ENCODE measurements around the gene HSPB7. TPM values are rescaled to one million over a fixed set of nuclear protein-coding genes. Genes with fewer than 3 reads are reported as not detected.
"Not testable (repeated sequence)": the region's sequence is repeated elsewhere in the genome, so short reads cannot be mapped to it uniquely, and the experiment has no call there.

The HSPB7 gene
- total RNA-seq, 1 donor from 2014 or later, result 191 TPM

GRCh38 chr1:16032388-16033102 lies 14.7 kb upstream of the HSPB7 start:
- Histone ChIP-seq H3K9me3 (no peaks in the 10 kb centered on the region), H3K36me3 (no peaks in the 10 kb centered on the region), H3K27ac (no peak overlapping the region), H3K27me3 (no peaks in the 10 kb centered on the region), H3K4me3 (no peak overlapping the region), H3K4me1 (peaks cover 2 to 6% of the 10 kb centered on the region in 2 donors)
- TF ChIP-seq CTCF (IDR thresholded peaks at IDR 0.05), result peak; percentile 100
- DNase-seq (ENCODE audit: low spot score in 2 of 2), result peak; percentile 59 to 94
- intact Hi-C loops (cut with DNase I), result loop anchor here (1.0 kb wide), 2 partner anchors 23 to 25 kb away; no protein-coding TSS in a partner anchor

GRCh38 chr1:16031551-16031950 lies 13.7 kb upstream of the HSPB7 start:
- intact Hi-C loops (cut with DNase I), result no loop called here

GRCh38 chr1:16029288-16029687 lies 11.4 kb upstream of the HSPB7 start:
- Histone ChIP-seq H3K27ac (no peak overlapping the region), H3K36me3 (no peaks in the 10 kb centered on the region), H3K4me3 (no peak overlapping the region), H3K27me3 (no peaks in the 10 kb centered on the region), H3K9me3 (no peaks in the 10 kb centered on the region), H3K4me1 (peaks cover 11 to 15% of the 10 kb centered on the region in 2 donors)
- no peak for TF ChIP-seq CTCF (IDR thresholded peaks at IDR 0.05)
- no peak for DNase-seq (ENCODE audit: low spot score in 2 of 2)
- intact Hi-C loops (cut with DNase I), result no loop called here

More at GRCh38 chr1:16031551-16031950, 13.7 kb upstream of the HSPB7 start:
- TF ChIP-seq CTCF (IDR thresholded peaks at IDR 0.05), result no peak
- Histone ChIP-seq H3K27ac (no peak overlapping the region), H3K4me1 (peaks cover 11 to 15% of the 10 kb centered on the region in 2 donors), H3K4me3 (no peak overlapping the region), H3K36me3 (no peaks in the 10 kb centered on the region), H3K9me3 (no peaks in the 10 kb centered on the region), H3K27me3 (no peaks in the 10 kb centered on the region)
- no peak for DNase-seq (ENCODE audit: low spot score in 2 of 2)

- DNase-seq (ENCODE audit: low spot score in 2 of 2); H3K36me3 ChIP-seq; H3K9me3 ChIP-seq; H3K4me3 ChIP-seq; H3K27me3 ChIP-seq; intact Hi-C loops (cut with DNase I); H3K27ac ChIP-seq: not testable (repeated sequence)
- peaks cover 11 to 15% of the 10 kb centered on the region in 2 donors for H3K4me1 ChIP-seq
Observed at GRCh38 chr1:16029003-16029268, 11.1 kb upstream of the HSPB7 start.

DNA sequence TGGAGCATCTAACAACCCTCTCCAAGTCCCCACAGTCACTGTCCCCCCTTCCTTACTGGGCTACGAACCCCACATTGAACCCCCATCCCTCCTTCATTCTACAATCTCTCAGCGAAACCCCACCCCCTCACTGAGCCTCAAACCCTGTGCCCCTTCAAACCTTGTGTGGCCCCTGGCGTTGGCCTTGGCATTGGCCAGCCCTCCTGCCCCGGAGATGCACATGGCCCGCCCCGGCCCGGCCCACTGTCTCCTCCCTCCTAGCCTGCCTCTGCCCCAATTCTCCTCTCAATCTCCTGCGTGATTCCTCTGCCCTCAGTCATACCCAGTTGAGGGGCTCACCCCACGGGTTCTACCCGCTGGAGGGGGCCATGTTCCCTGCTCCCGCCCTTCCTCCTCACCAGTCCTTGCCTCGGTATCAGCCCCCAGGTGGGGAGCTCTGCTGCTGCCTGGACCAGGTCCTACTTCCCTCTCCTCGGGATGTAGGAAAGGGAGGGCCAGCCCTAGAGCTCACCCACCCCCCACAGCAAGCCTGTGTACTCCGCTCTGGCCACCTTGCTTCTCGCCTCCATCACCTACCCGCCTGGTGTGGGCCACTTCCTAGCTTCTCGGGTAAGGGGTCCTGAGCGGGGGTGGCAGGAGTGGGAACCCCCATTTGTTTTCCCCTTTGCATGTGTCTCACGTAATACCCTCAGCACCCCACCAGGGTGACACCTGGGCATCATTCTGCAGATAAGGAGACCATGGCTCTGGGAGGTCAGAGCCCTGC lies 10.6 kb upstream of the HSPB7 start:
- intact Hi-C loops (cut with DNase I), result no loop called here

More for the DNA sequence above, 10.6 kb upstream of the HSPB7 start:
- H3K36me3 ChIP-seq, result no peaks in the 10 kb centered on the region
- no peak overlapping the region for H3K4me3 ChIP-seq
- no peaks in the 10 kb centered on the region for H3K27me3 ChIP-seq
- H3K4me1 ChIP-seq, result peaks cover 11 to 15% of the 10 kb centered on the region in 2 donors
- no peak for TF ChIP-seq CTCF (IDR thresholded peaks at IDR 0.05)
- DNase-seq (ENCODE audit: low spot score in 2 of 2), result no peak
- no peaks in the 10 kb centered on the region for H3K9me3 ChIP-seq
- no peak overlapping the region for H3K27ac ChIP-seq
